MV-4-11 (cell line): ENCODE data around the gene CHAT.
A peak's percentile ranks its signal among the peaks of the same experiment; 100 is the strongest.

Source experiments
- DNase-seq: peaks from one replicate; lab custom pipeline; 2025; lab: John Stamatoyannopoulos, UW

Gene CHAT

GRCh38 chr10:49597426-49598163 is 16.2 kb upstream of the CHAT start:
- no peak for DNase-seq

- no peak for DNase-seq
Observed at GRCh38 chr10:49598164-49598856, 15.5 kb upstream of the CHAT start.

GRCh38 chr10:49598986-49599385 is 14.9 kb upstream of the CHAT start:
- no peak for DNase-seq

- no peak for DNase-seq
Observed at GRCh38 chr10:49599546-49599945, 14.3 kb upstream of the CHAT start.

GRCh38 chr10:49600046-49600445 is 13.8 kb upstream of the CHAT start:
- DNase-seq, result no peak

- DNase-seq, result no peak
Observed at GRCh38 chr10:49600781-49601400, 12.9 kb upstream of the CHAT start.

GRCh38 chr10:49601857-49602256 is 12.0 kb upstream of the CHAT start:
- DNase-seq, result no peak

- no peak for DNase-seq
Observed at GRCh38 chr10:49602380-49603023, 11.3 kb upstream of the CHAT start.

- no peak for DNase-seq
Observed at GRCh38 chr10:49605216-49605938, 8.5 kb upstream of the CHAT start.

GRCh38 chr10:49605939-49606509 is 7.8 kb upstream of the CHAT start:
- no peak for DNase-seq

- DNase-seq, result peak; percentile 82
Observed at GRCh38 chr10:49606981-49607535, 6.8 kb upstream of the CHAT start.

GRCh38 chr10:49608166-49609005 is 5.5 kb upstream of the CHAT start:
- no peak for DNase-seq

- DNase-seq, result no peak
Observed at GRCh38 chr10:49609006-49609282, 4.9 kb upstream of the CHAT start.

GRCh38 chr10:49609283-49610113 is 4.3 kb upstream of the CHAT start:
- DNase-seq, result no peak

GRCh38 chr10:49610114-49610457 is 3.8 kb upstream of the CHAT start, which contains the start of gene SLC18A3:
TSS of gene SLC18A3 (plus strand) at chr10:49610310. CDS start at chr10:49610741, 431 bp downstream.
- DNase-seq, result no peak

GRCh38 chr10:49610458-49611165 is 3.2 kb upstream of the CHAT start:
- no peak for DNase-seq

- no peak for DNase-seq
Observed at GRCh38 chr10:49611166-49611815, 2.5 kb upstream of the CHAT start.

- no peak for DNase-seq
Observed at GRCh38 chr10:49611816-49612512, 1.9 kb upstream of the CHAT start.
